Gastrocnemius medialis (tissue), 4 donors: Measurements from ENCODE around the gene TRAF7.

Source experiments
- CTCF ChIP-seq, 5 experiments: fragments of 450-650 bp in 3 of 5; fragments of 200-600 bp in 2 of 5; sonication (generic) in 2 of 5; IDR thresholded peaks in 4 of 5; conservative IDR thresholded peaks in 1 of 5; 1 replicate in 4 of 5; 2 replicates in 1 of 5; pipeline ENCODE4 v1.5.1; 2016 to 2019; ENCODE audit warnings: antibody characterized with exemption in 5 of 5, mild to moderate bottlenecking in 3 of 5, moderate library complexity in 3 of 5
- POLR2A ChIP-seq, 2 donors: fragments of 450-650 bp; IDR thresholded peaks; one replicate each; pipeline ENCODE4 v1.6.1; 2017; ENCODE audit warnings: antibody characterized with exemption in 2 of 2, mild to moderate bottlenecking in 2 of 2, moderate library complexity in 2 of 2

- TF ChIP-seq CTCF (IDR thresholded peaks at IDR 0.05 in 4 of 5, conservative IDR thresholded peaks at IDR 0.05 in 1 of 5): no peak
- no peak for TF ChIP-seq POLR2A (IDR thresholded peaks at IDR 0.05)
Observed at GRCh38 chr16:2171601-2172178, 16.1 kb downstream of the TRAF7 start.
